ENCODE results near the gene CCDC57. TPM values are rescaled to one million over a fixed set of nuclear protein-coding genes. Genes with fewer than 3 reads are reported as not detected.

Gene CCDC57
- total RNA-seq, 1 experiment from 2014 or later = 31.0 TPM

DNA sequence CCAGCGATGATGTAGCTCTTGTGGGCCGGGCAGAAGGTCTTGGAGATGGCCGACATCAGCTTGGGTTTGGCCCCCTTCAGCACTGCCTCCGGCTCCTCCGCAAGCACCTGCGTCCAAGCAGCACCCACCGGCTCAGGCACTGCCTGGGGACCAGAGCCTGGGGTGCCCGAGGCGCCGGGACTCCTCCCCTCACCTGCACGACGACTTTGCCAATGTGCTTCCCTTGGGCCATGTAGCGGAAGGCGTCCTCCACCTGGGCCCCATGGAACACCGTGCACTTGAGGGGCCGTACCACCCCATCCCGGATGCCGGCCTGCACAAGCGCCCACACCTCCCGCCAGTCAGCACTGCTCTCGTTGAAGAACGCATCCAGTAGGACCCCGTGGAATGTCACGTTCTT is 129.6 kb downstream of the CCDC57 start:
- BruUV-seq (replicated peaks) = TSS peak; percentile 25
- Histone ChIP-seq H3K4me3 (ENCODE audit: low read depth, low read length) (no peak overlapping the region), H3K36me3 (ENCODE audit: control insufficient read depth, insufficient read depth, low read length) (peaks cover 6% of the 10 kb centered on the region), H3K9me3 (no peaks in the 10 kb centered on the region), H3K4me1 (no peaks in the 10 kb centered on the region), H3K27me3 (replicated peaks; ENCODE audit: control insufficient read depth, insufficient read depth, low read length) (no peaks in the 10 kb centered on the region)
- no peaks in the 10 kb centered on the region for H3K27me3 Mint-ChIP-seq (ENCODE audit: insufficient read depth, unreplicated experiment)
- H3K9me3 Mint-ChIP-seq (ENCODE audit: unreplicated experiment) = no peaks in the 10 kb centered on the region
- no peak overlapping the region for H3K4me3 Mint-ChIP-seq (ENCODE audit: unreplicated experiment)
- ChIA-PET CTCF (no interaction called here), POLR2A (interaction anchor here (0.7 kb wide), 1 partner anchor 16 kb away, joined by 3 read pairs; no protein-coding TSS in a partner anchor)
- DNase-seq = no peak
- H3K4me1 Mint-ChIP-seq (ENCODE audit: low read depth, unreplicated experiment) = no peaks in the 10 kb centered on the region
- intact Hi-C loops (cut with micrococcal nuclease; ENCODE audit: unreplicated experiment) = no loop called here
- no peak overlapping the region for H3K27ac Mint-ChIP-seq (ENCODE audit: unreplicated experiment)
- H3K36me3 Mint-ChIP-seq (ENCODE audit: insufficient read depth, unreplicated experiment) = peaks cover 80% of the 10 kb centered on the region
- TF ChIP-seq, protein P1, sequence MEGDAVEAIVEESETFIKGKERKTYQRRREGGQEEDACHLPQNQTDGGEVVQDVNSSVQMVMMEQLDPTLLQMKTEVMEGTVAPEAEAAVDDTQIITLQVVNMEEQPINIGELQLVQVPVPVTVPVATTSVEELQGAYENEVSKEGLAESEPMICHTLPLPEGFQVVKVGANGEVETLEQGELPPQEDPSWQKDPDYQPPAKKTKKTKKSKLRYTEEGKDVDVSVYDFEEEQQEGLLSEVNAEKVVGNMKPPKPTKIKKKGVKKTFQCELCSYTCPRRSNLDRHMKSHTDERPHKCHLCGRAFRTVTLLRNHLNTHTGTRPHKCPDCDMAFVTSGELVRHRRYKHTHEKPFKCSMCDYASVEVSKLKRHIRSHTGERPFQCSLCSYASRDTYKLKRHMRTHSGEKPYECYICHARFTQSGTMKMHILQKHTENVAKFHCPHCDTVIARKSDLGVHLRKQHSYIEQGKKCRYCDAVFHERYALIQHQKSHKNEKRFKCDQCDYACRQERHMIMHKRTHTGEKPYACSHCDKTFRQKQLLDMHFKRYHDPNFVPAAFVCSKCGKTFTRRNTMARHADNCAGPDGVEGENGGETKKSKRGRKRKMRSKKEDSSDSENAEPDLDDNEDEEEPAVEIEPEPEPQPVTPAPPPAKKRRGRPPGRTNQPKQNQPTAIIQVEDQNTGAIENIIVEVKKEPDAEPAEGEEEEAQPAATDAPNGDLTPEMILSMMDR (IDR thresholded peaks at IDR 0.05; ENCODE audit: insufficient read depth in 1 of 2, low read depth in 1 of 2, low read length in 1 of 2, severe bottlenecking in 1 of 2, unreplicated experiment in 1 of 2) = no peak

DNA sequence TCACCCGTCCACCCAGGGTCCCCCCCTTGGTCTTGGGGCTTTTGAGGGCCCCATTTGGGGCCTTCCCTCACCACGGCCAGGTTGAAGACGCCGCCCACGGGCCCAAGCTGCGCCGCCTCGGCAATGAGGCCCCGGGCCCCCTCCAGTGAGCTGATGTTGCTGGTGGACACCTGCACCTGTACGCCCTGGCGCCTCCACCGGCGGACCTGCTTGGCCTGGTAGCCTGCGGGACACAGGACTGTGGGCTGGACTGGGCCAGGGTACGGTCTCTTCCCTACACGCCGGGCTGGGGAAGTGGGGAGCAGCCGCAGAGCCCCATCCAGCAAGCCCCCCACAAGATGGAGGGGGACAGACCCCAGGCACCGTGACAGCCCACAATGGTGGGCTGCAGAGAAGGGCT is 130.2 kb downstream of the CCDC57 start:
- no peak overlapping the region for H3K4me3 ChIP-seq (ENCODE audit: low read depth, low read length)
- no peak overlapping the region for H3K4me3 Mint-ChIP-seq (ENCODE audit: unreplicated experiment)
- TF ChIP-seq, protein P1 (IDR thresholded peaks at IDR 0.05; ENCODE audit: insufficient read depth in 1 of 2, low read depth in 1 of 2, low read length in 1 of 2, severe bottlenecking in 1 of 2, unreplicated experiment in 1 of 2) = no peak
- no peaks in the 10 kb centered on the region for H3K9me3 ChIP-seq
- H3K9me3 Mint-ChIP-seq (ENCODE audit: unreplicated experiment) = no peaks in the 10 kb centered on the region
- intact Hi-C loops (cut with micrococcal nuclease; ENCODE audit: unreplicated experiment) = no loop called here
- H3K27me3 Mint-ChIP-seq (ENCODE audit: insufficient read depth, unreplicated experiment) = no peaks in the 10 kb centered on the region
- no peak overlapping the region for H3K27ac Mint-ChIP-seq (ENCODE audit: unreplicated experiment)
- no peak for DNase-seq
- BruUV-seq (replicated peaks) = no TSS peak
- peaks cover 82% of the 10 kb centered on the region for H3K36me3 Mint-ChIP-seq (ENCODE audit: insufficient read depth, unreplicated experiment)
- peaks cover 6% of the 10 kb centered on the region for H3K36me3 ChIP-seq (ENCODE audit: control insufficient read depth, insufficient read depth, low read length)
- H3K4me1 ChIP-seq = no peaks in the 10 kb centered on the region
- ChIA-PET CTCF (no interaction called here), POLR2A (no interaction called here)
- no peaks in the 10 kb centered on the region for H3K4me1 Mint-ChIP-seq (ENCODE audit: low read depth, unreplicated experiment)
- H3K27me3 ChIP-seq (replicated peaks; ENCODE audit: control insufficient read depth, insufficient read depth, low read length) = no peaks in the 10 kb centered on the region

DNA sequence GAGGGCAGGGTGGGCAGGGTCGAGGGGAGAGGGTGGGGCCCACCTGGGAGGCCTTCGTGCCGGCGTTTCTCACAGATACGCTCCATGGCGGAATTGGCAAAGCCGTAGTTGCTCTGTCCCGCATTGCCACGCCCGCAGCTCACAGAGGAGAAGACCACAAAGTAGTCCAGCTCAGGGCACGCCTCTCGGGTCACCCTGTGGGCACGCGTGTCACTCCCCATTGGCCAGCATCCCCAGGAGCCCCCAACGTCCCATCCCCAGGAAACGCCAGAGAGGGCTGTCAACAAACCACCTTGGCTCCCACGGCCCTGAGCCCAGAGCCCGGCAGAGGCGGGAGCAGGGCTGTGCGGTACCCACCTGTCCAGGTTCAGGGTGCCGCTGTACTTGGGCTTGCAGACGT is 130.7 kb downstream of the CCDC57 start:
- H3K36me3 ChIP-seq (ENCODE audit: control insufficient read depth, insufficient read depth, low read length) = peaks cover 6% of the 10 kb centered on the region
- H3K27me3 ChIP-seq (replicated peaks; ENCODE audit: control insufficient read depth, insufficient read depth, low read length) = no peaks in the 10 kb centered on the region
- Mint-ChIP-seq H3K9me3 (ENCODE audit: unreplicated experiment) (no peaks in the 10 kb centered on the region), H3K36me3 (ENCODE audit: insufficient read depth, unreplicated experiment) (peaks cover 84% of the 10 kb centered on the region), H3K4me1 (ENCODE audit: low read depth, unreplicated experiment) (no peaks in the 10 kb centered on the region), H3K27me3 (ENCODE audit: insufficient read depth, unreplicated experiment) (no peaks in the 10 kb centered on the region), H3K27ac (ENCODE audit: unreplicated experiment) (no peak overlapping the region), H3K4me3 (ENCODE audit: unreplicated experiment) (no peak overlapping the region)
- H3K9me3 ChIP-seq = no peaks in the 10 kb centered on the region
- H3K4me1 ChIP-seq = no peaks in the 10 kb centered on the region
- DNase-seq = no peak
- BruUV-seq (replicated peaks) = no TSS peak
- ChIA-PET POLR2A (no interaction called here), CTCF (interaction anchor here (0.6 kb wide), 1 partner anchor 103 kb away, joined by 5 read pairs; no protein-coding TSS in a partner anchor)
- TF ChIP-seq, protein P1 (IDR thresholded peaks at IDR 0.05; ENCODE audit: insufficient read depth in 1 of 2, low read depth in 1 of 2, low read length in 1 of 2, severe bottlenecking in 1 of 2, unreplicated experiment in 1 of 2) = no peak
- H3K4me3 ChIP-seq (ENCODE audit: low read depth, low read length) = no peak overlapping the region
- intact Hi-C loops (cut with micrococcal nuclease; ENCODE audit: unreplicated experiment) = no loop called here
